ENCODE data around the gene SNTB2.

SNTB2 gene

GRCh38 chr16:69319826-69320739 lies 133.1 kb downstream of the SNTB2 start:
- Histone ChIP-seq H3K36me3 (ENCODE audit: control insufficient read depth in 1 of 2, insufficient read depth in 2 of 2, low read length in 2 of 2) (peaks cover 71 to 93% of the 10 kb centered on the region in 2 donors), H3K4me1 (ENCODE audit: control insufficient read depth in 1 of 2, insufficient read depth in 2 of 2, low read length in 2 of 2) (peaks cover 0 to 8% of the 10 kb centered on the region in 2 donors), H3K27ac (ENCODE audit: low read length) (no peak overlapping the region)

GRCh38 chr16:69320740-69321073 lies 133.7 kb downstream of the SNTB2 start:
- H3K27me3 ChIP-seq (ENCODE audit: low read depth, low read length) = no peaks in the 10 kb centered on the region
- H3K4me1 ChIP-seq (ENCODE audit: control insufficient read depth in 1 of 2, insufficient read depth in 2 of 2, low read length in 2 of 2) = peaks cover 0 to 8% of the 10 kb centered on the region in 2 donors
- no peak overlapping the region for H3K27ac ChIP-seq (ENCODE audit: low read length)
- no peaks in the 10 kb centered on the region for H3K9me3 ChIP-seq (ENCODE audit: control insufficient read depth in 1 of 2, low read length in 2 of 2)
- H3K36me3 ChIP-seq (ENCODE audit: control insufficient read depth in 1 of 2, insufficient read depth in 2 of 2, low read length in 2 of 2) = peaks cover 66 to 92% of the 10 kb centered on the region in 2 donors
- no peak overlapping the region for H3K4me3 ChIP-seq (ENCODE audit: low read depth in 1 of 2, low read length in 2 of 2)

More at GRCh38 chr16:69319826-69320739, 133.1 kb downstream of the SNTB2 start:
- Histone ChIP-seq H3K9me3 (ENCODE audit: control insufficient read depth in 1 of 2, low read length in 2 of 2) (no peaks in the 10 kb centered on the region), H3K4me3 (ENCODE audit: low read depth in 1 of 2, low read length in 2 of 2) (no peak overlapping the region), H3K27me3 (ENCODE audit: low read depth, low read length) (no peaks in the 10 kb centered on the region)

GRCh38 chr16:69321080-69321479 lies 134.1 kb downstream of the SNTB2 start:
- Histone ChIP-seq H3K4me1 (ENCODE audit: control insufficient read depth in 1 of 2, insufficient read depth in 2 of 2, low read length in 2 of 2) (peaks cover 0 to 8% of the 10 kb centered on the region in 2 donors), H3K9me3 (ENCODE audit: control insufficient read depth in 1 of 2, low read length in 2 of 2) (no peaks in the 10 kb centered on the region), H3K27ac (ENCODE audit: low read length) (no peak overlapping the region), H3K36me3 (ENCODE audit: control insufficient read depth in 1 of 2, insufficient read depth in 2 of 2, low read length in 2 of 2) (peaks cover 64 to 92% of the 10 kb centered on the region in 2 donors), H3K4me3 (ENCODE audit: low read depth in 1 of 2, low read length in 2 of 2) (no peak overlapping the region), H3K27me3 (ENCODE audit: low read depth, low read length) (no peaks in the 10 kb centered on the region)

- Histone ChIP-seq H3K9me3 (ENCODE audit: control insufficient read depth in 1 of 2, low read length in 2 of 2) (no peaks in the 10 kb centered on the region), H3K27me3 (ENCODE audit: low read depth, low read length) (no peaks in the 10 kb centered on the region), H3K27ac (ENCODE audit: low read length) (no peak overlapping the region)
These were observed 135.4 kb downstream of the SNTB2 start for GRCh38 chr16:69322343-69322742.

GRCh38 chr16:69323415-69323814 lies 136.5 kb downstream of the SNTB2 start:
- Histone ChIP-seq H3K4me3 (ENCODE audit: low read depth in 1 of 2, low read length in 2 of 2) (no peak overlapping the region), H3K9me3 (ENCODE audit: control insufficient read depth in 1 of 2, low read length in 2 of 2) (no peaks in the 10 kb centered on the region), H3K4me1 (ENCODE audit: control insufficient read depth in 1 of 2, insufficient read depth in 2 of 2, low read length in 2 of 2) (peaks cover 3 to 25% of the 10 kb centered on the region in 2 donors), H3K27ac (ENCODE audit: low read length) (no peak overlapping the region), H3K27me3 (ENCODE audit: low read depth, low read length) (no peaks in the 10 kb centered on the region), H3K36me3 (ENCODE audit: control insufficient read depth in 1 of 2, insufficient read depth in 2 of 2, low read length in 2 of 2) (peaks cover 54 to 81% of the 10 kb centered on the region in 2 donors)

More at GRCh38 chr16:69322343-69322742, 135.4 kb downstream of the SNTB2 start:
- no peak overlapping the region for H3K4me3 ChIP-seq (ENCODE audit: low read depth in 1 of 2, low read length in 2 of 2)
- peaks cover 59 to 87% of the 10 kb centered on the region in 2 donors for H3K36me3 ChIP-seq (ENCODE audit: control insufficient read depth in 1 of 2, insufficient read depth in 2 of 2, low read length in 2 of 2)
- H3K4me1 ChIP-seq (ENCODE audit: control insufficient read depth in 1 of 2, insufficient read depth in 2 of 2, low read length in 2 of 2) = peaks cover 0 to 21% of the 10 kb centered on the region in 2 donors

- no peak overlapping the region for H3K4me3 ChIP-seq (ENCODE audit: low read depth in 1 of 2, low read length in 2 of 2)
- H3K9me3 ChIP-seq (ENCODE audit: control insufficient read depth in 1 of 2, low read length in 2 of 2) = no peaks in the 10 kb centered on the region
- no peaks in the 10 kb centered on the region for H3K27me3 ChIP-seq (ENCODE audit: low read depth, low read length)
- no peak overlapping the region for H3K27ac ChIP-seq (ENCODE audit: low read length)
- H3K36me3 ChIP-seq (ENCODE audit: control insufficient read depth in 1 of 2, insufficient read depth in 2 of 2, low read length in 2 of 2) = peaks cover 52 to 75% of the 10 kb centered on the region in 2 donors
- H3K4me1 ChIP-seq (ENCODE audit: control insufficient read depth in 1 of 2, insufficient read depth in 2 of 2, low read length in 2 of 2) = peaks cover 10 to 31% of the 10 kb centered on the region in 2 donors
These were observed 137.1 kb downstream of the SNTB2 start for GRCh38 chr16:69324013-69324531.

- Histone ChIP-seq H3K27me3 (ENCODE audit: low read depth, low read length) (no peaks in the 10 kb centered on the region), H3K36me3 (ENCODE audit: control insufficient read depth in 1 of 2, insufficient read depth in 2 of 2, low read length in 2 of 2) (peaks cover 46 to 68% of the 10 kb centered on the region in 2 donors), H3K9me3 (ENCODE audit: control insufficient read depth in 1 of 2, low read length in 2 of 2) (no peaks in the 10 kb centered on the region), H3K4me3 (ENCODE audit: low read depth in 1 of 2, low read length in 2 of 2) (no peak overlapping the region), H3K27ac (ENCODE audit: low read length) (no peak overlapping the region), H3K4me1 (ENCODE audit: control insufficient read depth in 1 of 2, insufficient read depth in 2 of 2, low read length in 2 of 2) (peaks cover 15 to 38% of the 10 kb centered on the region in 2 donors)
These were observed 137.8 kb downstream of the SNTB2 start for GRCh38 chr16:69324585-69325253.

GRCh38 chr16:69325784-69326171 lies 138.8 kb downstream of the SNTB2 start:
- no peak overlapping the region for H3K27ac ChIP-seq (ENCODE audit: low read length)
- peaks cover 36 to 58% of the 10 kb centered on the region in 2 donors for H3K36me3 ChIP-seq (ENCODE audit: control insufficient read depth in 1 of 2, insufficient read depth in 2 of 2, low read length in 2 of 2)
- H3K4me3 ChIP-seq (ENCODE audit: low read depth in 1 of 2, low read length in 2 of 2) = no peak overlapping the region
- no peaks in the 10 kb centered on the region for H3K27me3 ChIP-seq (ENCODE audit: low read depth, low read length)
- H3K9me3 ChIP-seq (ENCODE audit: control insufficient read depth in 1 of 2, low read length in 2 of 2) = no peaks in the 10 kb centered on the region
- H3K4me1 ChIP-seq (ENCODE audit: control insufficient read depth in 1 of 2, insufficient read depth in 2 of 2, low read length in 2 of 2) = peaks cover 15 to 39% of the 10 kb centered on the region in 2 donors

- Histone ChIP-seq H3K4me1 (ENCODE audit: control insufficient read depth in 1 of 2, insufficient read depth in 2 of 2, low read length in 2 of 2) (peaks cover 15 to 39% of the 10 kb centered on the region in 2 donors), H3K27me3 (ENCODE audit: low read depth, low read length) (no peaks in the 10 kb centered on the region), H3K4me3 (ENCODE audit: low read depth in 1 of 2, low read length in 2 of 2) (no peak overlapping the region), H3K9me3 (ENCODE audit: control insufficient read depth in 1 of 2, low read length in 2 of 2) (no peaks in the 10 kb centered on the region), H3K36me3 (ENCODE audit: control insufficient read depth in 1 of 2, insufficient read depth in 2 of 2, low read length in 2 of 2) (peaks cover 33 to 52% of the 10 kb centered on the region in 2 donors), H3K27ac (ENCODE audit: low read length) (no peak overlapping the region)
These were observed 139.4 kb downstream of the SNTB2 start for GRCh38 chr16:69326172-69326873.

GRCh38 chr16:69327585-69328310 lies 140.8 kb downstream of the SNTB2 start:
- H3K36me3 ChIP-seq (ENCODE audit: control insufficient read depth in 1 of 2, insufficient read depth in 2 of 2, low read length in 2 of 2) = peaks cover 21 to 40% of the 10 kb centered on the region in 2 donors
- no peak overlapping the region for H3K4me3 ChIP-seq (ENCODE audit: low read depth in 1 of 2, low read length in 2 of 2)
- H3K27me3 ChIP-seq (ENCODE audit: low read depth, low read length) = no peaks in the 10 kb centered on the region
- H3K4me1 ChIP-seq (ENCODE audit: control insufficient read depth in 1 of 2, insufficient read depth in 2 of 2, low read length in 2 of 2) = peaks cover 15 to 39% of the 10 kb centered on the region in 2 donors
- no peaks in the 10 kb centered on the region for H3K9me3 ChIP-seq (ENCODE audit: control insufficient read depth in 1 of 2, low read length in 2 of 2)
- H3K27ac ChIP-seq (ENCODE audit: low read length) = no peak overlapping the region
